DND-41 (cell line): ENCODE measurements around the gene LUZP2.
"Not testable (repeated sequence)": the region's sequence is repeated elsewhere in the genome, so short reads cannot be mapped to it uniquely, and the experiment has no call there.

Experiments used
- ATAC-seq: fragments of 200-7000 bp; cut with Tn5 transposase; 3 replicates; pipeline ENCODE4 v1.9.1; 2021; ENCODE audit warnings: low read depth; ENCODE audit not compliant: insufficient read depth
- DNase-seq: peaks from one replicate; pipeline ENCODE4 v3.0.0-alpha.2; 2020
- H2AFZ ChIP-seq: 2 replicates; pipeline ENCODE4 v1.6.0; 2012; ENCODE audit warnings: low read depth, low read length
- H3K27ac ChIP-seq: 2 replicates; pipeline ENCODE4 v1.5.1; 2012; ENCODE audit warnings: low read length, inconsistent platforms
- H3K27me3 ChIP-seq: fragments of 200-600 bp; sonication (generic); 2 replicates; pipeline ENCODE4 v1.6.0; 2012; ENCODE audit warnings: low read length, mild to moderate bottlenecking, inconsistent platforms; ENCODE audit not compliant: insufficient read depth, poor library complexity
- H3K36me3 ChIP-seq: 2 replicates; pipeline ENCODE4 v1.5.1; 2012; ENCODE audit warnings: low read length, inconsistent platforms; ENCODE audit not compliant: insufficient read depth
- H3K4me1 ChIP-seq: 2 replicates; pipeline ENCODE4 v1.5.1; 2012; ENCODE audit warnings: mild to moderate bottlenecking, low read length; ENCODE audit not compliant: insufficient read depth
- H3K4me2 ChIP-seq: 2 replicates; pipeline ENCODE4 v1.6.0; 2012; ENCODE audit warnings: mild to moderate bottlenecking, moderate library complexity, low read length, inconsistent platforms; ENCODE audit not compliant: insufficient read depth
- H3K4me3 ChIP-seq, 2 experiments: fragments of 200-600 bp in 1 of 2; shearing (Covaris generic) in 1 of 2; 2 replicates each; pipeline ENCODE4 v1.5.1; 2012 to 2016; ENCODE audit warnings: inconsistent platforms in 2 of 2, low read length in 2 of 2, mild to moderate bottlenecking in 2 of 2, low read depth in 1 of 2, moderate library complexity in 1 of 2
- H3K79me2 ChIP-seq: 2 replicates; pipeline ENCODE4 v1.6.0; 2012; ENCODE audit warnings: low read length, inconsistent platforms; ENCODE audit not compliant: insufficient read depth
- H3K9ac ChIP-seq: 2 replicates; pipeline ENCODE4 v1.6.0; 2012; ENCODE audit warnings: low read depth, mild to moderate bottlenecking, inconsistent platforms, low read length, moderate library complexity
- H3K9me3 ChIP-seq: 2 replicates; pipeline ENCODE4 v1.5.1; 2012; ENCODE audit warnings: low read length, moderate library complexity, mild to moderate bottlenecking, inconsistent platforms; ENCODE audit not compliant: insufficient read depth, severe bottlenecking
- H4K20me1 ChIP-seq: 2 replicates; pipeline ENCODE4 v1.6.0; 2012; ENCODE audit warnings: low read length; ENCODE audit not compliant: insufficient read depth
- CTCF ChIP-seq: IDR thresholded peaks from 2 replicates; pipeline ENCODE4 v1.5.1; 2012; ENCODE audit warnings: borderline replicate concordance, low read length, moderate library complexity, mild to moderate bottlenecking; ENCODE audit not compliant: poor library complexity, severe bottlenecking; ENCODE audit errors: extremely low read depth
- EZH2 ChIP-seq: IDR thresholded peaks from 3 replicates; pipeline ENCODE4 v1.6.1; 2012; ENCODE audit warnings: borderline replicate concordance, low read depth, mild to moderate bottlenecking, moderate library complexity, low read length, inconsistent platforms; ENCODE audit not compliant: severe bottlenecking

Gene LUZP2

GRCh38 chr11:24999929-25000328 is 503.1 kb downstream of the LUZP2 start:
- ATAC-seq, H3K27ac ChIP-seq, H4K20me1 ChIP-seq, H3K79me2 ChIP-seq, H3K9me3 ChIP-seq, H3K9ac ChIP-seq, H3K4me3 ChIP-seq, H2AFZ ChIP-seq, H3K36me3 ChIP-seq, DNase-seq, H3K4me2 ChIP-seq, H3K4me1 ChIP-seq, H3K27me3 ChIP-seq: not testable (repeated sequence)

- no peak for DNase-seq
- no peak overlapping the region for H3K4me3 ChIP-seq
- H3K27me3 ChIP-seq: no peaks in the 10 kb centered on the region
- no peaks in the 10 kb centered on the region for H3K36me3 ChIP-seq
- H4K20me1 ChIP-seq: no peaks in the 10 kb centered on the region
- ATAC-seq: no peak
- no peak overlapping the region for H3K27ac ChIP-seq
- no peak overlapping the region for H3K4me2 ChIP-seq
- no peaks in the 10 kb centered on the region for H3K79me2 ChIP-seq
- no peak overlapping the region for H3K9ac ChIP-seq
- H3K4me1 ChIP-seq: no peaks in the 10 kb centered on the region
- no peak for TF ChIP-seq CTCF
- H3K9me3 ChIP-seq: no peaks in the 10 kb centered on the region
- H2AFZ ChIP-seq: no peak overlapping the region
These were observed 540.6 kb downstream of the LUZP2 start for GRCh38 chr11:25037431-25037830.

- Histone ChIP-seq H3K9ac (no peak overlapping the region), H3K79me2 (no peaks in the 10 kb centered on the region), H3K9me3 (no peaks in the 10 kb centered on the region), H3K27me3 (no peaks in the 10 kb centered on the region), H2AFZ (no peak overlapping the region), H3K4me3 (no peak overlapping the region), H3K4me2 (no peak overlapping the region), H4K20me1 (no peaks in the 10 kb centered on the region), H3K27ac (no peak overlapping the region), H3K36me3 (no peaks in the 10 kb centered on the region), H3K4me1 (no peaks in the 10 kb centered on the region)
- DNase-seq (no peak), ATAC-seq (no peak)
- no peak for TF ChIP-seq CTCF
- TF ChIP-seq EZH2: no peak
These were observed 541.3 kb downstream of the LUZP2 start for GRCh38 chr11:25038131-25038530.

GRCh38 chr11:25039165-25039564 is 542.3 kb downstream of the LUZP2 start:
- H3K4me3 ChIP-seq: no peak overlapping the region

More at GRCh38 chr11:25039165-25039564, 542.3 kb downstream of the LUZP2 start:
- no peak for TF ChIP-seq CTCF
- TF ChIP-seq EZH2: no peak
- Histone ChIP-seq H3K9me3 (no peaks in the 10 kb centered on the region), H3K4me1 (no peaks in the 10 kb centered on the region), H3K27me3 (no peaks in the 10 kb centered on the region), H3K4me2 (no peak overlapping the region), H3K36me3 (no peaks in the 10 kb centered on the region), H3K9ac (no peak overlapping the region), H3K27ac (no peak overlapping the region), H3K79me2 (no peaks in the 10 kb centered on the region), H4K20me1 (no peaks in the 10 kb centered on the region), H2AFZ (no peak overlapping the region)
- ATAC-seq: no peak
- no peak for DNase-seq
